ENCODE results near the gene TRPC4AP. TPM values are rescaled to one million over a fixed set of nuclear protein-coding genes. Genes with fewer than 3 reads are reported as not detected.

TRPC4AP gene
- total and polyA plus RNA-seq, 10 of the 15 experiments (the other 5 are each of a cell fraction or from before 2014, with no cell fraction given): 1.1 to 61.7 (median 41.2) TPM

DNA sequence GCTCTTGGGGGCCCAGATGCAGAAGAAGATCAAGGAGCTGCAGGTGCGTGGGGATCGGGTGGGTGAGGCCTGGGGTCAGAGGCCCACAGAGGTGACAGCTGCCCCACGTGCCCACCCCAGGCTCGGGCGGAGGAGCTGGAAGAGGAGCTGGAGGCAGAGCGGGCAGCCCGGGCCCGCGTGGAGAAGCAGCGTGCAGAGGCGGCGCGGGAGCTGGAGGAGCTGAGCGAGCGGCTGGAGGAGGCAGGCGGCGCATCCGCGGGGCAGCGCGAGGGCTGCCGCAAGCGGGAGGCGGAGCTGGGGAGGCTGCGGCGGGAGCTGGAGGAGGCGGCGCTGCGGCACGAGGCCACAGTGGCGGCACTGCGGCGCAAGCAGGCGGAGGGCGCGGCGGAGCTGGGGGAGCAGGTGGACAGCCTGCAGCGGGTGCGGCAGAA, 95.5 kb downstream of the TRPC4AP start:
- 96% methylated on average over 29 of the region's 39 CpGs for WGBS (ENCODE audit: insufficient coverage, insufficient replicate concordance, low lambda C conversion rate, missing lambda C conversion rate)
- ChIA-PET CTCF (no interaction called here), SMC1A (ENCODE audit: uncharacterized antibody, unreplicated experiment) (no interaction called here), RAD21 (ENCODE audit: unreplicated experiment) (no interaction called here), POLR2A (interaction anchor here (0.6 kb wide), 1 partner anchor 135 kb away, joined by 3 read pairs; no protein-coding TSS in a partner anchor)
- intact Hi-C loops (cut with micrococcal nuclease; ENCODE audit: unreplicated experiment) (no loop called here), in situ Hi-C loops (cut with MboI) (no loop called here)
- no peaks in the 10 kb centered on the region for H4K20me1 ChIP-seq (ENCODE audit: control insufficient read depth, insufficient read depth)
- TF ChIP-seq ZNF687 (IDR thresholded peaks at IDR 0.05) (no peak), STAT3 (IDR thresholded peaks at IDR 0.05; ENCODE audit: low read depth, low read length) (no peak), BCL3 (IDR thresholded peaks at IDR 0.05; ENCODE audit: borderline replicate concordance, insufficient read depth, low read depth, low read length, poor library complexity, severe bottlenecking) (no peak), SMC3 (IDR thresholded peaks at IDR 0.05; ENCODE audit: borderline replicate concordance, low read length) (no peak), HDAC6 (IDR thresholded peaks at IDR 0.05; ENCODE audit: unreplicated experiment) (no peak), USF2 (IDR thresholded peaks at IDR 0.05; ENCODE audit: borderline replicate concordance, low read depth, low read length) (no peak), SMAD5 (IDR thresholded peaks at IDR 0.05; ENCODE audit: low read depth) (no peak), SRF (IDR thresholded peaks at IDR 0.05; ENCODE audit: low read depth in 2 of 2, low read length in 2 of 2) (no peak), SREBF2 (IDR thresholded peaks at IDR 0.05; ENCODE audit: low read length) (no peak)
- TF ChIP-seq, protein P1, sequence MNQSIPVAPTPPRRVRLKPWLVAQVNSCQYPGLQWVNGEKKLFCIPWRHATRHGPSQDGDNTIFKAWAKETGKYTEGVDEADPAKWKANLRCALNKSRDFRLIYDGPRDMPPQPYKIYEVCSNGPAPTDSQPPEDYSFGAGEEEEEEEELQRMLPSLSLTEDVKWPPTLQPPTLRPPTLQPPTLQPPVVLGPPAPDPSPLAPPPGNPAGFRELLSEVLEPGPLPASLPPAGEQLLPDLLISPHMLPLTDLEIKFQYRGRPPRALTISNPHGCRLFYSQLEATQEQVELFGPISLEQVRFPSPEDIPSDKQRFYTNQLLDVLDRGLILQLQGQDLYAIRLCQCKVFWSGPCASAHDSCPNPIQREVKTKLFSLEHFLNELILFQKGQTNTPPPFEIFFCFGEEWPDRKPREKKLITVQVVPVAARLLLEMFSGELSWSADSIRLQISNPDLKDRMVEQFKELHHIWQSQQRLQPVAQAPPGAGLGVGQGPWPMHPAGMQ (IDR thresholded peaks at IDR 0.05; ENCODE audit: borderline replicate concordance): no peak
- DNase-seq (ENCODE audit: low read depth, low spot score) (no peak), FAIRE-seq (no peak), ATAC-seq (no peak)
- no peak overlapping the region for H3K4me3 ChIP-seq
- no peak overlapping the region for H3K9ac ChIP-seq (ENCODE audit: control insufficient read depth, insufficient read depth, low read length)
- H2AFZ ChIP-seq (ENCODE audit: control insufficient read depth, low read depth, low read length): no peak overlapping the region
- H3K9me3 ChIP-seq (replicated peaks; ENCODE audit: control insufficient read depth, insufficient read depth, low read length): no peaks in the 10 kb centered on the region
- no peaks in the 10 kb centered on the region for H3K4me1 ChIP-seq (ENCODE audit: control insufficient read depth, insufficient read depth, low read length)
- H3K36me3 ChIP-seq (ENCODE audit: control insufficient read depth in 2 of 2, insufficient read depth in 2 of 2, low read length in 1 of 2): peaks cover 0 to 19% of the 10 kb centered on the region in 2 experiments; a peak in 3 of 4 replicates
- H3K27ac ChIP-seq (ENCODE audit: control insufficient read depth, insufficient read depth): no peak overlapping the region
- no peaks in the 10 kb centered on the region for H3K27me3 ChIP-seq (replicated peaks in 1 of 2; ENCODE audit: control insufficient read depth in 2 of 2, insufficient read depth in 2 of 2, low read length in 1 of 2)
- H3K4me2 ChIP-seq (ENCODE audit: control insufficient read depth, insufficient read depth): no peak overlapping the region
- H3K79me2 ChIP-seq (ENCODE audit: control insufficient read depth, insufficient read depth, low read length): no peaks in the 10 kb centered on the region
- no TSS peak for BruUV-seq (replicated peaks)

Measured in GM12878 (cell line).